Measurements from ENCODE around the gene OR2B6.

The OR2B6 gene

DNA sequence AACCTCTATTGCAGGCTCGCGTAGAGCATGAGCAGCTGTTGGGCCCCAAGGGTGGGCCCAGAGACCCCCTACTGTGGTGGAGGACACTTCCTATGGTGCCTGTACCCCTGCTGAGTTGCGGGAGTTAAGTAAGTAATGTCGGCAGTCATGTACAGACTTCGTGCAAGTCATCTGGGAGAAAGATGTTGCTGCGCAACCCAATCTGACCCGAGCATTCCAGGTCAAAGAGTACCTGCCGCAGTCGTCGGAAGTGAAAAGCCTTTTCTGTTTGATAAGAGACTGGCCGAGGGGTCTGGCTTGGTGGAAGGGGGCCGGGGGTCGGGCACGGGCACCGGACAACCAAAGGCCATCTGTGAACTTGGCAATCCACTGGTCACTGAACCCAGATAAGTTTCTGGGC lies 44.3 kb downstream of the OR2B6 start:
- no peak for DNase-seq

DNA sequence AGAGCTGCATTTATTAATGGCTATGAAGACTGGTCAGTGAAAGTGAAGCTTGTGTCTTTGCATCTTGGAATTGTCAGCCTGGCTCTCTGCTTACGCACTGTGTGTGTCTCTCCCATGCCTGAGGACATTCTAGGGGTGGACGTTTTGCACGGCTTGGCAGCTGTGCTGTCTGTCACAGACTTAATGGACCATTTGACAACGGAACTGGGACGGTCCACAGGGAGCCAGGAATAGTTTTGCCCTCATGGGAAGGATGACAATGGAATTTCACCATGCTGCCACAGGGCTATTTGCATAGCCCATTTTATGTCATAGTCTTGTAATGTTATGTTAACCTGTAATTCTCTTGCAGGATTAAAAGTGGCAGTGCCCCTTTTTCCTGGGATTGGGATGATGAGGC lies 44.7 kb downstream of the OR2B6 start:
- peak; percentile 1 for DNase-seq

DNA sequence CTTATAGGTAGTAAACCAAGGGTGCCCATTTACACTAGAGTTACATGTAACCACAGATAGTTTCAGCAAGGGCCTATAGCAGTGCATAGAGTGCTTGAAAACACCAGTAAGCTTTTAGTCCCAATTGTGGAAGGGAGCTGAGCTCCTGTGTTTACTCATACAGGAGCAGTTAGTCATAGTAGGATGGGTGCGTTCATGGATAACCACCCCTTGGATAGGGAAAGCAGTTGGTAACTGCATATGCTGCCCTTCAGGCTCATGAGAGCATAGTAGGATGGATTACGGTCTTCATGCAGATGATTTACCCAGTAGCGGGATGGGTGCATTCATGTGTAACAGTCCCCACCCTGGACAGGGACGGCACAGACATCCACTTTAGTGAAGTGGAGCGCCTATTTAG lies 45.1 kb downstream of the OR2B6 start:
- DNase-seq: no peak

DNA sequence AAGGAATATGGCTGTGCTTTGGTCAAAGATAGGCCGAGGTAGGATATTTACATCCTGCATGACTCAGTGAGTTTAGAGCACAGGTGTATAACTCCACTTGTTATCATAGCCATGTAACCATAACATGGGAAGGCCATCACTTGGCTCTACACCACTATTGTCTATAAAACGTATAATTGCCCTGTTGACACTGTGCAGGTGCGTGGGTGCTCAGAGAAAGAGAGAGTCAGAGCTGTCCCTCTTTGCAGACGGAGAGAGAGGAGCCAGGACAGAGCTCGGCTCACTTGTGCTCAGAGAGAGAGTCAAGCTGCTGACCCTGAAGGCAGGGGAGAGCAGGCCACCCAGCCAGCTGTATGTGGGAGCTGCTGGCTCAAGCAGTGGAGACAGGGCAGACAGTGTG lies 46.0 kb downstream of the OR2B6 start:
- DNase-seq: peak; percentile 79

DNA sequence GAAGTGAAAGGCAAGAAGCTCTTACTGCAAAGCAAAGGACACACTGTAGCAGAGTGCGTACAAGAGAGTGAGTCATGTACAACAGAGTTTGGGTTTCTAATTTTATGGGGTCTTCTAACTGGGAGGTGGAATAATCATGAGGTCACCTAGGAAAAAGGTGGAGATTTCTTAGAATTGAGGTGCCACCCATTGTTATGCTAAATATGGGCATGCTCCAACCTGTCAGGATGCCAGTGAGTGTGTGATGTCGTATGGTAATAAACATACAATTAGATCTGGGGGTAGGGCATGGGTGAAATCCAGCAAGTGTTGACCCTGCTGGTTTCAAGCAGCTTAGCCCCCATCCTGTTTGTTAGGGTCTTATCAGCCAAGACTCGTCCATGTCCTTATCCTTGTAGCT lies 46.6 kb downstream of the OR2B6 start:
- DNase-seq: peak; percentile 45

DNA sequence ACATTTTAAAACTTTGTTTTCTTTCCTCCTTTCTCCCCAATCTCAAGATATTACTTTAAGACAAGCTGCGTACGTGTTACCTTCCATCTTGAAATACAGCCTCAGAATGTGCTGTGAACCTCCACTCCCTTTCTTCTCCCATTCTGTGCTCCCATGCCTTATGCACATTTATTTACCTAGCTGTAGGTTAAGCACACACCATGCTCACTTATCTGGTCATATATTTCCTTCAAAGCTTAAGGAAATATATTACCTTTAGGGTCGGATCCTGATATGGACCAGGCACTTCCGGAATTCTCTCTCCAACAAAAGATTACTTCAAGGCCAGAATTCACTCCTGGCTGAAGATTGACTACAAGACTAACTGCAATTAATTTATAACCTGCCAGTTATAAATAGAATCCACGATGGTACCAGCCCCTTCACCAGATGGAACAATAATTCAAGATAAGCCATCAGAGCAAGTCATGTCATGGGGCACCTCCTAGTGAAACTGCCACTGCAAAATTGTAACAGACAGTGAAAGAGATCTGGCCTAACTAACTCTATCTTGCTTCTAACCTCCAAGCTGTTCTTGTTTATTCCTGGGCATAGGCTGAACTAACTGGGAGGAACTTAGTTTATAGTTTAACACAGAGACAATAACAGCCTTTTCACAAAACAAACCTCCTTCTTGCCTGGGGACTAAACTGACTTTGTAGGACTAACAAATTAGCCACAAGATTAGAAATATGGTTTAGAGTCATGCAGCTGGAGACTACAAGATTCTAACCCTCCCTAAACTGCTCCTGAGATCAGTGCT lies 47.5 kb downstream of the OR2B6 start:
- DNase-seq: no peak

DNA sequence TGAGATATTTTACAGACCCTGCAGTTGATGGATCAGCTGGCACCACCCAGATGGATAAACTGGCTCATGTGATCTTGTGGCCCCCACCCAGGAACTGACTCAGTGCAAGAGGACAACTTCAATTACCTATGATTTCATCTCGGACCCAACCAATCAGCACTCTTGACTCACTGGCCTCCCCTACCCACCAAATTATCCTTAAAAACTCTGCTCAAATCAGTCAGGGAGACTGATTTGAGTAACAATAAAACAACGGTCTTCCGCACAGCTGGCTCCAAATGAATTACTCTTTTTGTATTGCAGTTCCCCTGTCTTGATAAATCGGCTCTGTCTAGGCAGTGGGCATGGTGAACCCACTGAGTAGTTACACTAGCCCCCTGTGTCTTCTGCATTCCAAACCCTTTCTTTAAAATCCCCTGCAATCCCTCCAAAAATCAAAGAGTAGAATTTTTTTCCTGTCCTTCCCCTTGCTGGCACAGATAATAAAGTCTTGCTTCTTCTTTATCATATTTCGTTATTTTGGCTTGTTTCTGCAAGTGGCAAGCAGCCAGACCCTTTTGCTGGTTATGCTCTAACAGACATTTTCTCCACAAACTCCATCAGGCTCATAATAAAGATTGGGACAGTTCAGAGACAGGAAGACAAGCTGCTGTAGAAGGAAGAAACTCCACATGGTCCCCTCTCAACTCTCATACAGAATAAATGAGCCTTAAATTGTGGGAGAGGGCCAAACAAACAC lies 48.3 kb downstream of the OR2B6 start:
- DNase-seq: no peak

DNA sequence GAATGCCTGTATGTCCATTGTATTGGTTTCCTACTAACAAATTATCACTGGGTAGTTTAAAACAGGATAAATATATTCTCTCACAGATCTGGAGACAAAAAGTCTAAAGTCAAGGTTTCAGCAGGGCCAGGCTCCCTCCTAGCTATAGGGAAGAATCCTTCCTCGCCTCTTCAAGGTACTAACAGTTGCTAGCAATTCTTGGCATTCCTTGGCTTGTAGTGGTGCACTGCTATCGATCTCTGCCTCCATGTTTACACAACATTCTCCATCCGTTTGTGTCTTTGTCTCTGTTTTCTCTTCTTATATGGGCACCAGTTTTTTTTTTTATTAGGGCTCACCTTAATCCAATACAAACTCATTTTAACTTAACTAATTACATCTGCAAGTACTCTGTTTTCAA lies 48.9 kb downstream of the OR2B6 start:
- no peak for DNase-seq
